ENCODE data around the gene DYSF. TPM values are rescaled to one million over a fixed set of nuclear protein-coding genes. Genes with fewer than 3 reads are reported as not detected.

DYSF gene
- total and polyA plus RNA-seq, 2 donors from 2014 or later, result 11.3 to 19.8 TPM

- Histone ChIP-seq H3K4me3 (ENCODE audit: low read length in 3 of 3) (no peak overlapping the region), H3K4me1 (ENCODE audit: control insufficient read depth in 2 of 3, insufficient read depth in 2 of 3, low read depth in 1 of 3, low read length in 3 of 3) (peaks cover 0 to 3% (median 2%) of the 10 kb centered on the region in 3 donors), H3K9ac (ENCODE audit: low read length in 3 of 3) (no peak overlapping the region), H3K27me3 (ENCODE audit: control insufficient read depth, insufficient read depth, low read length) (peaks cover 10% of the 10 kb centered on the region), H3K36me3 (ENCODE audit: control insufficient read depth in 2 of 3, insufficient read depth in 3 of 3, low read length in 3 of 3) (no peaks in the 10 kb centered on the region), H3K9me3 (ENCODE audit: control insufficient read depth in 2 of 3, insufficient read depth in 1 of 3, low read length in 3 of 3) (no peaks in the 10 kb centered on the region), H3K27ac (ENCODE audit: low read depth in 2 of 2, low read length in 2 of 2) (no peak overlapping the region)
- FAIRE-seq (no peak), DNase-seq (no peak)
- intact Hi-C loops (cut with DNase I), result no loop called here
- TF ChIP-seq, protein P1, sequence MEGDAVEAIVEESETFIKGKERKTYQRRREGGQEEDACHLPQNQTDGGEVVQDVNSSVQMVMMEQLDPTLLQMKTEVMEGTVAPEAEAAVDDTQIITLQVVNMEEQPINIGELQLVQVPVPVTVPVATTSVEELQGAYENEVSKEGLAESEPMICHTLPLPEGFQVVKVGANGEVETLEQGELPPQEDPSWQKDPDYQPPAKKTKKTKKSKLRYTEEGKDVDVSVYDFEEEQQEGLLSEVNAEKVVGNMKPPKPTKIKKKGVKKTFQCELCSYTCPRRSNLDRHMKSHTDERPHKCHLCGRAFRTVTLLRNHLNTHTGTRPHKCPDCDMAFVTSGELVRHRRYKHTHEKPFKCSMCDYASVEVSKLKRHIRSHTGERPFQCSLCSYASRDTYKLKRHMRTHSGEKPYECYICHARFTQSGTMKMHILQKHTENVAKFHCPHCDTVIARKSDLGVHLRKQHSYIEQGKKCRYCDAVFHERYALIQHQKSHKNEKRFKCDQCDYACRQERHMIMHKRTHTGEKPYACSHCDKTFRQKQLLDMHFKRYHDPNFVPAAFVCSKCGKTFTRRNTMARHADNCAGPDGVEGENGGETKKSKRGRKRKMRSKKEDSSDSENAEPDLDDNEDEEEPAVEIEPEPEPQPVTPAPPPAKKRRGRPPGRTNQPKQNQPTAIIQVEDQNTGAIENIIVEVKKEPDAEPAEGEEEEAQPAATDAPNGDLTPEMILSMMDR (IDR thresholded peaks at IDR 0.05; ENCODE audit: borderline replicate concordance, extremely low read depth, insufficient read depth), result no peak
Measured at GRCh38 chr2:71462056-71462605, 8.8 kb downstream of the DYSF start.

- FAIRE-seq, result no peak
- peak in 1 of 5 donors; percentile 1 for DNase-seq
- no peaks in the 10 kb centered on the region for H3K9me3 ChIP-seq (ENCODE audit: control insufficient read depth in 2 of 3, insufficient read depth in 1 of 3, low read length in 3 of 3)
- no peaks in the 10 kb centered on the region for H3K36me3 ChIP-seq (ENCODE audit: control insufficient read depth in 2 of 3, insufficient read depth in 3 of 3, low read length in 3 of 3)
- H3K9ac ChIP-seq (ENCODE audit: low read length in 3 of 3), result no peak overlapping the region
- H3K27ac ChIP-seq (ENCODE audit: low read depth in 2 of 2, low read length in 2 of 2), result no peak overlapping the region
- H3K4me1 ChIP-seq (ENCODE audit: control insufficient read depth in 2 of 3, insufficient read depth in 2 of 3, low read depth in 1 of 3, low read length in 3 of 3), result peaks cover 0 to 3% (median 0%) of the 10 kb centered on the region in 3 donors
- H3K27me3 ChIP-seq (ENCODE audit: control insufficient read depth, insufficient read depth, low read length), result peaks cover 10% of the 10 kb centered on the region
- TF ChIP-seq, protein P1 (IDR thresholded peaks at IDR 0.05; ENCODE audit: borderline replicate concordance, extremely low read depth, insufficient read depth), result no peak
- H3K4me3 ChIP-seq (ENCODE audit: low read length in 3 of 3), result no peak overlapping the region
- intact Hi-C loops (cut with DNase I), result no loop called here
Measured at GRCh38 chr2:71462641-71463341, 9.4 kb downstream of the DYSF start.

DNA sequence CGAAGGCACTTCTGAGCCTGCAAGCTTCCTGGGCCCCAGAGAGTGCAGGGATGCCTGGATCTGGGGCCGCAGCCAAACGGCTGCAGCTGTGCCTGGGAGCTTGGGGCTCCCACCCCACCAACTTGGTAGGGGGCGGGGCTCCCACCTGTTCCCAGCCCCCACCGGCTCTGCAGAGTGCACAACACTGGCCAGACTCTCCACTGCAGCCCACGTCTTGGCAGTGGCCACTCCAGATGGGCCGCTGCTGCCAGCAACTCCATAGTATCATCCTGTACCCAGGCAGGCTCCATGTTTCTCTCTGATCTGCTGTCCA, 9.9 kb downstream of the DYSF start:
- FAIRE-seq (no peak), DNase-seq (peak in 1 of 5 donors; percentile 3)
- peaks cover 0 to 3% (median 0%) of the 10 kb centered on the region in 3 donors for H3K4me1 ChIP-seq (ENCODE audit: control insufficient read depth in 2 of 3, insufficient read depth in 2 of 3, low read depth in 1 of 3, low read length in 3 of 3)
- H3K27me3 ChIP-seq (ENCODE audit: control insufficient read depth, insufficient read depth, low read length), result peaks cover 13% of the 10 kb centered on the region
- H3K4me3 ChIP-seq (ENCODE audit: low read length in 3 of 3), result no peak overlapping the region
- H3K9me3 ChIP-seq (ENCODE audit: control insufficient read depth in 2 of 3, insufficient read depth in 1 of 3, low read length in 3 of 3), result no peaks in the 10 kb centered on the region
- intact Hi-C loops (cut with DNase I), result no loop called here
- TF ChIP-seq, protein P1 (IDR thresholded peaks at IDR 0.05; ENCODE audit: borderline replicate concordance, extremely low read depth, insufficient read depth), result no peak
- no peak overlapping the region for H3K9ac ChIP-seq (ENCODE audit: low read length in 3 of 3)
- H3K36me3 ChIP-seq (ENCODE audit: control insufficient read depth in 2 of 3, insufficient read depth in 3 of 3, low read length in 3 of 3), result no peaks in the 10 kb centered on the region
- no peak overlapping the region for H3K27ac ChIP-seq (ENCODE audit: low read depth in 2 of 2, low read length in 2 of 2)

Measured in kidney (tissue), 14 donors.